HTR-8/SVneo (cell line): Measurements from ENCODE around the gene ARPC5.
A peak's percentile ranks its signal among the peaks of the same experiment; 100 is the strongest.

Experiments
- DNase-seq: peaks from one replicate; pipeline ENCODE4 v3.0.0; 2011; ENCODE audit warnings: low spot score, mixed read lengths; ENCODE audit not compliant: insufficient read length
- FAIRE-seq: peaks from 2 replicates; lab custom pipeline; 2011; peaks lifted over from hg19 to GRCh38; lab: Jason Lieb, UNC

ARPC5 gene

GRCh38 chr1:183590244-183591191, 45.1 kb downstream of the ARPC5 start, which contains the start of gene NCF2:
Gene NCF2, minus strand, starts transcription at chr1:183590459. Its CDS starts 130 bp downstream, at chr1:183590329.
- FAIRE-seq (no peak), DNase-seq (no peak)

GRCh38 chr1:183589874-183590243, 45.7 kb downstream of the ARPC5 start:
- DNase-seq (no peak), FAIRE-seq (no peak)

- FAIRE-seq, result no peak
- DNase-seq, result no peak
Measured at GRCh38 chr1:183589384-183589783, 46.2 kb downstream of the ARPC5 start.

GRCh38 chr1:183588827-183589226, 46.8 kb downstream of the ARPC5 start:
- no peak for FAIRE-seq
- DNase-seq, result no peak

GRCh38 chr1:183586926-183587325, 48.7 kb downstream of the ARPC5 start:
- FAIRE-seq, result no peak
- no peak for DNase-seq

GRCh38 chr1:183586455-183586854, 49.1 kb downstream of the ARPC5 start:
- DNase-seq (no peak), FAIRE-seq (no peak)

GRCh38 chr1:183585038-183585437, 50.5 kb downstream of the ARPC5 start:
- no peak for DNase-seq
- FAIRE-seq, result no peak

GRCh38 chr1:183584147-183584546, 51.4 kb downstream of the ARPC5 start:
- FAIRE-seq, result no peak

GRCh38 chr1:183583466-183583865, 52.1 kb downstream of the ARPC5 start:
- DNase-seq (no peak), FAIRE-seq (no peak)

More at GRCh38 chr1:183584147-183584546, 51.4 kb downstream of the ARPC5 start:
- DNase-seq, result no peak

GRCh38 chr1:183582021-183582713, 53.4 kb downstream of the ARPC5 start:
- DNase-seq (no peak), FAIRE-seq (no peak)

- no peak for FAIRE-seq
Measured at GRCh38 chr1:183580281-183580682, 55.3 kb downstream of the ARPC5 start.

GRCh38 chr1:183578856-183579255, 56.7 kb downstream of the ARPC5 start:
- no peak for FAIRE-seq

More at GRCh38 chr1:183580281-183580682, 55.3 kb downstream of the ARPC5 start:
- DNase-seq, result peak; percentile 72

GRCh38 chr1:183577897-183578465, 57.6 kb downstream of the ARPC5 start:
- DNase-seq (no peak), FAIRE-seq (no peak)

More at GRCh38 chr1:183578856-183579255, 56.7 kb downstream of the ARPC5 start:
- no peak for DNase-seq

- DNase-seq, result no peak
- no peak for FAIRE-seq
Measured at GRCh38 chr1:183576537-183576936, 59.0 kb downstream of the ARPC5 start.

- DNase-seq (no peak), FAIRE-seq (no peak)
Measured at GRCh38 chr1:183575606-183576005, 60.0 kb downstream of the ARPC5 start.

GRCh38 chr1:183572721-183573120, 62.9 kb downstream of the ARPC5 start:
- no peak for DNase-seq
- FAIRE-seq, result no peak

GRCh38 chr1:183571678-183572268, 63.8 kb downstream of the ARPC5 start:
- DNase-seq, result no peak
- no peak for FAIRE-seq
